Gastroesophageal sphincter (tissue), 3 donors: ENCODE measurements around the gene GPHN.

Experiments
- EP300 ChIP-seq: sonication (generic); formaldehyde crosslinking; IDR thresholded peaks from one replicate; pipeline ENCODE4 v1.6.1; 2017; ENCODE audit warnings: antibody characterized with exemption, mild to moderate bottlenecking
- POLR2A ChIP-seq, 2 donors: fragments of 450-650 bp; IDR thresholded peaks; one replicate each; pipeline ENCODE4 v1.6.1; 2017; ENCODE audit warnings: antibody characterized with exemption in 2 of 2, mild to moderate bottlenecking in 2 of 2, moderate library complexity in 1 of 2
- POLR2AphosphoS5 ChIP-seq: sonication (generic); formaldehyde crosslinking; IDR thresholded peaks from one replicate; pipeline ENCODE4 v1.6.1; 2017; ENCODE audit warnings: antibody characterized with exemption
- TF ChIP-seq, protein P1 (sequence below), 4 experiments: fragments of 200-600 bp in 2 of 4; fragments of 450-650 bp in 2 of 4; sonication (generic) in 1 of 4; IDR thresholded peaks; one replicate each; pipeline ENCODE4 v1.5.1; 2017 to 2019; ENCODE audit warnings: antibody characterized with exemption in 4 of 4, mild to moderate bottlenecking in 2 of 4, moderate library complexity in 2 of 4

GRCh38 chr14:66881596-66881995 is 373.6 kb downstream of the GPHN start:
- TF ChIP-seq, protein P1, sequence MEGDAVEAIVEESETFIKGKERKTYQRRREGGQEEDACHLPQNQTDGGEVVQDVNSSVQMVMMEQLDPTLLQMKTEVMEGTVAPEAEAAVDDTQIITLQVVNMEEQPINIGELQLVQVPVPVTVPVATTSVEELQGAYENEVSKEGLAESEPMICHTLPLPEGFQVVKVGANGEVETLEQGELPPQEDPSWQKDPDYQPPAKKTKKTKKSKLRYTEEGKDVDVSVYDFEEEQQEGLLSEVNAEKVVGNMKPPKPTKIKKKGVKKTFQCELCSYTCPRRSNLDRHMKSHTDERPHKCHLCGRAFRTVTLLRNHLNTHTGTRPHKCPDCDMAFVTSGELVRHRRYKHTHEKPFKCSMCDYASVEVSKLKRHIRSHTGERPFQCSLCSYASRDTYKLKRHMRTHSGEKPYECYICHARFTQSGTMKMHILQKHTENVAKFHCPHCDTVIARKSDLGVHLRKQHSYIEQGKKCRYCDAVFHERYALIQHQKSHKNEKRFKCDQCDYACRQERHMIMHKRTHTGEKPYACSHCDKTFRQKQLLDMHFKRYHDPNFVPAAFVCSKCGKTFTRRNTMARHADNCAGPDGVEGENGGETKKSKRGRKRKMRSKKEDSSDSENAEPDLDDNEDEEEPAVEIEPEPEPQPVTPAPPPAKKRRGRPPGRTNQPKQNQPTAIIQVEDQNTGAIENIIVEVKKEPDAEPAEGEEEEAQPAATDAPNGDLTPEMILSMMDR (IDR thresholded peaks at IDR 0.05), result no peak
- TF ChIP-seq POLR2AphosphoS5 (no peak), POLR2A (IDR thresholded peaks at IDR 0.05) (no peak), EP300 (no peak)
